Stimulated activated naive CD4-positive, alpha-beta T cell (primary cell): ENCODE results near the gene AP1S2.
A peak's percentile ranks its signal among the peaks of the same experiment; 100 is the strongest.
"Not testable (repeated sequence)": the region's sequence is repeated elsewhere in the genome, so short reads cannot be mapped to it uniquely, and the experiment has no call there.

Source experiments
- DNase-seq, 6 experiments: peaks; one replicate each; lab custom pipeline; 2025; lab: John Stamatoyannopoulos, UW

AP1S2 gene

DNA sequence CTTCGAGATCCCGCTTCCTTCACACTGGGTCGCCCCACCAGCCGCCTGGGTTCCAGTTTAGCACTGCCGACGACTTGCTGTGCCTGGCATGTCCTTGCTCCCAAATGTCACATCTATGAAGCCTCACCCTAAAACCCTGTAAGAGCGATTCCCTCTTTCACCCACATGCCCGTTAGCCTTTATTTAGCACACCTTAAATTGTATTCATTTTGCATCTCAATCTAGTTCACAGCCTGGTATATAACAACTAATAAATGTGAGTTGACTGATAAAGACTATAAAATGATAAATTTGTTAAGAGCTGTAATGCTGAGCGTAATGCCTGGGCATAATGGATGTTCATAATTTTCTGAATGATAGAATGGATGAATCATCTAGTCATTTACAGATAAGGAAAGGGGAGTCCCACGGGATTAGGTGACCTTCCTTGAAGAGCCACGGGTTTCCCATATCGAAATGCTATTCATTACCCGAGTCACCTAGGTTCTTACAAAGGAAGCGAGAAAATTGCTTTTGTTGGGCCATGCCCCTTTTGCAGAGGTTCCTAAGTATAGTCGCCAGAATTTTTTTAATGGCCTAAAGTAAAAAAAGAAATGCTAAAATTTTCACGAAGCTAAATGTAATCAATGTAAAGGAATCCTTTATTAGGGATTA lies 1.1 kb upstream of the AP1S2 start:
- DNase-seq = peak in 2 of 6 experiments; percentile 21 to 36

DNA sequence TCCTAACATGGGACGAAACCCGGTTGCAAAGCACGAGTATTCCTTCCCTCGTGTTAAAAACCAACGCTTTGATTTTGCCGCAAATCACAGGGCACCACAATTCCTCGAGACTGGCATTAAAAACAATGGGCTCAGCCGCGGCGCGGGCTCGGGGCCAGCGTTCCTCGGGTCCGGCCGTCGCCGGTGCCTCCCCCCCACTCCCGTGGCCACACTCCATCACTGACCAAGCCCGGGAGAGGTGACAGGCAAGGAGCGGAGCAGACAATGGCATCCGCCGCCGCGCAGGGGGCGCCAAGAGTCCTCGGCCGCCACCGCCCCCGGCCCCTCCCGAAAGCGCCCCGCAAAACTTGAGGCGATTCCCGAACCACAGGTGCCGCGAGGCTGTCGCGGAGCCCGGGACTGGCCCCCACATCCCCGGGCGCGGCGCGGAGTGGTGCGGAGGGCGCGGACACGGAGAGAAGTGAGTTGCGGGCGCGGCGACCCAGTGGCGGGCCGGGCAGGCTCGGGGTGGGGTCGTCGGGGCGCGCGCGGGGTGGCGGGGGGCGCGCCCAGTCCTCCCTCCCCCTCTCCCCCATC lies 445 bp downstream of the AP1S2 start:
- DNase-seq = peak in 4 of 6 experiments; percentile 12 to 77 (median 48)

DNA sequence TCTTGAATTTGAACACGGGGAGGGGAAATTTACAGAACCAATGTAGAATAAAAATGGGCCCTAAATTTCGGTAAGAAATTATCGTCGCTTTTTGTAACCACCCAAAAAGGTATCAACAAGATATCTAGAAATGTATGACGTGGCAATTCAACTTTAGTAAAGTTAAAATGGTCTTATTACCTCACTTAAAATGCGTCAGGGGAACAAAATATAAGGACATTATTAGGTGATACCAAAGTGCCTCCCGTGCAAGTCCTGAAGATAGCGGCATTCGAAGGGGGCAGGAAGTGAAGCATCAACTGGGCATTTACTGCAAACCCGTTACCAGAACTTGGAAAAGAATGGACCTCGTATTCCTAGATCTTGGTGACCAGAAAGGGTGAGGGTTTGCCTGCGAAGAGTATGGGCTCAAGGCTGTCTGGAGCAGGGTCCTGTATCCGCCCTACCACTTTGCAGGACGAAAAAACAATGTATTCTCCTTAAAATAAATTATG lies 980 bp downstream of the AP1S2 start:
- DNase-seq = no peak

DNA sequence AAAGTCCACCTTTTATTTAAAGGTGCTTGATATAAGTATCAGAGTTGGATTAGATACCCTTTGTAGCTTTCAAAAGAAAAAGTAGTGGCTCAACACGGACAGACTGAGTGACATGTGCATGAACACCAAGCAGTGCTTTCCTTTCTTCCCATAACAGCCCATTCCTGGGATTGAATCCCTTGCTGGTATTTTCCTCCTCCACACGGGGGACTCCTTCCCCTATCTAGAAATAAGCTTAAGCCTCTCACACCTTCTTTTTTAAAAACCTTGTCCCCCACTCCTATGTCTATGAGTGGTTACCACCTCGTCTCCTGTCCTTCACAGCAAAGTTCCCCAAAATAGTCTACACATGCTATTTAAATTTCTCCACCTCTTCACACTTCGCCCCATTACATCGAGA lies 5.1 kb downstream of the AP1S2 start:
- DNase-seq = no peak

DNA sequence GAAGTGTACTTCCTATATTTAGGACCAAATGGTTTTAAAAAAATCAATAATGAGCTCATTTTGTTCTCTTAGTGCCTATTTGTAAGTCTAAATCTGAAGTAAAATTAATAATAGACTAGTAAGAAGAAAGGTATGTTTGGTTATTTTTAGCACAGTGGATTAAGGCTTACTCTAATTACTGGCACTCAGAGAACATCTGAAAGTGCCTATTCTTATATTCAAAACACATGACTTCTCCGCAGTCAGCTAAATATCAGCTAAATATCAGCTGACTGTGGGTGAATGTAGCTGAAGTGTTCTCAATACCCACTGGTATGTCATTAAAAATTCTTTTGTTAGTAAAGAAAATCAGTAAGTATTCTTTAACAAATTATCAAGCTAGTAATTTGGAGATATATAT lies 6.0 kb downstream of the AP1S2 start:
- no peak for DNase-seq

DNA sequence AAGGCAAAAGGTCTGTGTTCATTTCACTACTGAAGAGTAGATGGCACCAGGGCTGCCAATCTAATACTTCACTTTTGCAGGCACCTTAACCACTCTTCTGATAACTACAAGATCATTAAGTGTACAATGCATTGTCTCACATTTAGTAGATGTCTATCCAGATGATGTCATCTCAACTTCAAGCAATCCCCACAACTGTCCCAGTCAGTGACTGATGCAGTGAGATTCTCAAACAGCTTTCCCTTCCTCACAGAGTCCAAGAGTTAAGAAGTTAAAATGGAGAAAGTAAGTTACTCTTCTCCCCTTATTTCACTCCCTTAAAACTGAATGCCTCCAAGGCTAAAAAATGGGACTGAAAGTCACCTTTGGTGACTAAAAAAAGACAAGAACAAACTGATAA lies 10.7 kb downstream of the AP1S2 start:
- no peak for DNase-seq

DNA sequence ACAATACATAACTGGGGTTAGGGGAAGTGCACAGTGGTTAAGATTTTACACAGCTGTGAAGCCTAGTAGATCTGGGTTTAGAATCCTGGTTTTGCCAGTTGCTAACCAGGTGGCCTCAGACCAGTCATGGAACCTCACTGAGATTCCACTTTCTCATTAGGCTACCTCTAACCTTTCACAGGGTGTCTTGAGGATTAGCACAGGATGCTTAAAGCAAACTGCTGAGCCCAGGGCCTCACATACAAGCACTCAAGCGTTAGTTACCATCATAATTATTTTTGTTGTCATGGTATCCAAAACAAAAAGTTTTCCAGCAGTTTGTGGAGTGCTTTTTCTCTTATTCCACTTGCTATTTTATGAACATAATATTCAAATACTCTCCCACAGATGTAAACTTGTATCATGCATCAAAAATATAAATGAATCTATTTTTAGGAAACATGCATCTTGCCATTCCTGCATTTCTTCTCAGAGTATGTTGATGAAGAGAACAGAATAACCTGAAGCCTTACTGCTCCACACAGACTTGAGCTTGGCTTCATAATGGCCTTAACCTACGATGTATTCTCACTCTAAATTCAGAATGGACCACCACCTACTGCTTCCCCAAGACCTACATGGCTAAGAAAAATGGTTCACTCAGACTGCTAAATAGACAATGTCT lies 12.6 kb downstream of the AP1S2 start:
- DNase-seq = no peak

DNA sequence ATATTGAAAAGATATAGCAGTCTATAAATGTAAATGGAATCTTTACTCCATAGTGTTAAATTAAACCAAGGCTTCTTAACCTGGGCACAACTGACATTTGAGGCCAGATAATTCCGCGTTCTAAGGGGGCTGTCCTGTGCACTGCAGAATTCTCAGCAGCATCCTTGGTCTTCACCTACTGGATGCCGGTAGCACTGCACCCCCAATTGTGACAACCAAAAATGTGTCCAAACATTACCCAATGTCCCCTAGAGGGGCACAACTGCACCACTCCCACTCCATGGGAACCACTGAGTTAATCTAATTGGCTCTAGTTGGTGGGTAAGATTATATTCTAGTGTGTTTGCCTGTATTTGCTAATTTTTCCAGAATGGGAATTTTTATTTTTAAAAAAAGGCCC lies 16.6 kb downstream of the AP1S2 start:
- DNase-seq = peak in 2 of 6 experiments; percentile 3 to 16

DNA sequence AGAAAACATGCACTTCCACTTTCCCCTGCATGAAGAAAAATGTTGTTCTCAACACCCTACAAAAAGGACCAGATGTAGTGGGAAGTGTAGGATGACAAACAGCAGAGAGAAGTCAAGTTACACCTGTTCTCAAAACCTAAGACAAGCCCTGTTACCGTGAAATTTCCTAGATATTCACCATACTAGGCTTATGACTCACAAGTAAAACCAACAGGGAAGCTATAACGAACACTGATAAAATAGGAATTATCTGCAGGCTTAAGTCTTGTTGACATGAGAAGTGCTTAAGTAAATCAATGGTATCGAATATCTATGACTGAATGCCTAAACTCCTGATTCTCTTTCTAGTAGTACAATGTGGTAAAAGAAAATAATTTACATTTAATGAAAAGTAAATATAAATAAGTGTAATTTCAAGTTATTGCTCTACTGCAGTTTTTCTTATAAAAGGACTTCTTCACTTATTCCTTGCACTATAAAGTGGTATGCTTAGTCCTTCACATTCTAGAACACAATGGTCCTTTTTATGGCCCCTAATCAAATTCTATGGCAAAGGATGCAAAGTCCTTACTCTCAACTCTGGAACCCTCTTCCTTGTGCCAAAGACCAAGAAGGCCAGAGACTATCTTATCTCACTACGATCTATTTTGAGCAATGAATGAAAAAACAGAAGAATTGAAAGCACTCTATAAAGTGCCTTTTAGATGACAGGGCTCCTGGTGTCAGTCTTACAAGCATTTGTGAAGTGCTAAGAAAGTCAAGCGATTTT lies 19.6 kb downstream of the AP1S2 start:
- no peak for DNase-seq

DNA sequence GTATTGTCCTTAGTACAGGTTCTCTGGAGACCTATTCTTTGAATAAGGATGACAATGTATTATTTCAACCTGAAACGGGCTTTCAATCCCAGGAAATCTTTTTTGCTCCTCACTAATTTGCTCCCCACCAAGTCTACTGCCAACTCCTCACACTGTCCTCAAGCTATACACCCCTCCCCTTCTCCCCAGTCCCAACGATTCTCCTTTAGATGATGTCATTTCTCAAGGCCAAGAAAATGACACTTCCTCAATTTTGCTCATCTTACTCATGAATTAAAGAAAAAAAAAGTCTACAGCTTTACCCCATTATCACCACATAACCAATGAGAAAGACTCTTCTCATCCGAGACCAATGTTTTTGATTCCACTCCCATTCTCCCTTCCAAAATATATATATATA lies 20.6 kb downstream of the AP1S2 start:
- DNase-seq = no peak

DNA sequence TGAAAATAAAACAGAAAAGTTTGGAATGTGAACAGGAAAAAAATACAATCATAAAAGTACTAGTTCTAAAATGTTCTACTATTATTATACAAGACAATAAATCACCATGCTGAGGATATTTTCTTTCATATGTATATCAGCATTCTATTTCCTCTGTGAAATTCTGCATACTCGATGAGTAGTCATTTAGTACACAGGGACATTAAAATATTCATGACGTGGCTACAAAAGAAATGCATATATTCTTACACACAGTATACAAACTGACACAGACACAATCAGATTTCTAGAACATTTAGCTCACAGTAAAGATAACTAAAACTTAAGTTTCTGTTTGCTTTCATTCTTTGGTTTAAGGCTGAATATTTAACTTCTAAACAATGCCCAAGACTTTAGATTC lies 23.3 kb downstream of the AP1S2 start:
- not testable (repeated sequence) for DNase-seq

DNA sequence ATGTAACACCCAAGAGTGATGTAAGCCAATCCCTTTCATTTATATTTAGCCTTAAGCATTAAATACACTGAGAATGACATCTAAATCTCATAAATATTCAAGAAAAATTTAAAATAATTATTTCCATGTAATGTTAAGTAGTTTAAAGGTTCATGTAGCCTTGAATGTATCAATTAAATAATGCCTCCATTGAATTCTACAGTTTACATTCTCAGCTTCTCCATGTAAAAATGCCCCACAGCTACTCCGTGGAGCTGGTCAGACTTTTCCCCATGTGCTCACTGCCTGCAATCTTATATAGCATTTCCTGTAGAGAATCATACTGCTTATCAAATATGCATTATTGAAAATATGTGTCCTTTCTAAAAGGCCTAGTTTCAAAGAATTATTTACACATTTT lies 25.4 kb downstream of the AP1S2 start:
- no peak for DNase-seq

DNA sequence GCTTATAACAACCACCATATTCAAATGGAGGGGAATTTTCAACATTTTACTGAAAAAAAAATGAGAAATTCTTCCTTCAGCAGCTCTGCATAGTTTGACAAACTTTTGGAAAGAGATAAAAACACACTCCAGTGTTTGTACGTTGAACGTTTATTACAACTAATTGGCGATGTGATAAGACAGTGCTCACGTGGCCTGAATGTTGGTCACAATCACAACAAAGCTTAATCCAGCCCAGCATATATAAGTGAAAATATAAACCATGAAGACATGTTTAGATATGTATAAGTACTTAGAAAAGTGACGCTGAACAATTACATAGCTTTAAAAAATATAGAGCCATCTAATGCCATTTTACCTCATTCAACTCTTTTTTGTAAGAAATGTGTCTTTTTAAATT lies 28.7 kb downstream of the AP1S2 start:
- no peak for DNase-seq

DNA sequence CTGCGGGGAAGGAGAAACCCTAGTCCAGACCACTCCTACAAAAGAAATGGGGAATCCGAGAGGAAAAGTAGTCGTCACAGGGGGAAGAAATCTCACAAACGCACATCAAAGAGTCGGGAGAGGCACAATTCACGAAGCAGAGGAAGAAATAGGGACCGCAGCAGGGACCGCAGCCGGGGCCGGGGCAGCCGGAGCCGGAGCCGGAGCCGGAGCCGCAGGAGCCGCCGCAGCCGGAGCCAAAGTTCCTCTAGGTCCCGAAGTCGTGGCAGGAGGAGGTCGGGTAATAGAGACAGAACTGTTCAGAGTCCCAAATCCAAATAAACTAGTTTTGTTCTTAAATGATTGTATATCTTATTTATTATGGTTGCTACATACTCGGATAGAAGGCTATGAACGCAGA lies 31.7 kb downstream of the AP1S2 start:
- DNase-seq = no peak

DNA sequence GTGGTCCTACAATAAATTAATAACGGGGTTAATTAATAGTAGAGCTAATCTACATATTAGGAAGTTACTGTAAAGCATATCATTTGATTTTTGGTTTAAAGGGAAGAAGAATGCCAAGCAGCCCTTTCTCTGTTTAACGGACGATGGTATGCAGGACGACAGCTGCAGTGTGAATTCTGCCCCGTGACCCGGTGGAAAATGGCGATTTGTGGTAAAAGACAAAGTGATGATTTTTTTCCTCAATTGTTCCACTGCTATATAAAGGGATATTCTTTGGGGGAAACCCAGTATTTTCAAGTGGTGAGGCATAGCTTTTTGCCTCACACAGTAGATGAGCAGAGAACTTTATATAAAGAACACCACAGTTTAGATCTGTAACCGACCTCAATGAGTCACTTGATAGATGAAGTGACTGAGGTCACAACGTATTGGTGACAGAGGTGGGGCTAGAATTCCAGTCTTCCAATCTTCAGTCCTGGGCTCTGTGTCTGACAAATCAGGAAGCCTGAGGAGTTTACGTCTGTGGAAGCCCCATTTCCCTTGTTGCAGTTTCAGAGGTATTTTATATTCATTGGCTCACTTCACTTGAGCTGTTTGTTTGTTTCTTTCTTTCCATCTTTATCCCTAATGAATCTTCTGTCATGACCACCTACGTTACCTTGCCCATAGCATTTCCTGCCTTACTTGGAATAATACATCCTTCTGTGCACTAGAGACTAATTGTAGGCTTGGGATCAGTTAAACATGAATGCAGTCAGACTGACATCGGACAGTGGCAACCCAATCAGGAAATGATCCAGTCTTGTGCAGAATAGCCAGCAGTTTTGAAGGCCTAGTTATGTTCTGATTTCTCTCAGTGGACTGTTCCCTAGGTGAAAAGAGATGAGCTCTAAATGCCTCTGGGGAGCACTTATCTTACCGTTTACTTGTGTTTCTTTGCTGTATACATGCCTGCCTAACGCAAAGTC lies 34.2 kb downstream of the AP1S2 start:
- no peak for DNase-seq

DNA sequence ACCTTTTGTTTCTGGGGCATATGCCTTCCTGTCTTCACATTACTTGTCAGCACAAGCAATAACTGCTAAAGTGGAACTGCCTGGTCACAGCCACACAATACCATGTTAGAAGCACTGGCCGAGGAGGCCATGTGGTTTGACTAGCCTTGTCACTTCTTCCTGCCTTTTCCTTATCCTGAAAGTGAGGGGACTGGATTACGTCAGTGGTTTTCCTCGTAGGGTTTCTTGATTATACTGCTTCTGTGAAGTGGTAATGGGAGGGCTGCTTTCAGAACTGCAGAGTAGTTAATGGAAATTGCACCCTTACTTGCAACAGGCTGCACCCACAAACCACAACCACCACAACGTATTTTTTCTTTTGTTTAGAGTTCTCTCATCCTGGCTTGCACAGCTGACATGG lies 37.7 kb downstream of the AP1S2 start:
- DNase-seq = peak in 4 of 6 experiments; percentile 1 to 32 (median 16)

DNA sequence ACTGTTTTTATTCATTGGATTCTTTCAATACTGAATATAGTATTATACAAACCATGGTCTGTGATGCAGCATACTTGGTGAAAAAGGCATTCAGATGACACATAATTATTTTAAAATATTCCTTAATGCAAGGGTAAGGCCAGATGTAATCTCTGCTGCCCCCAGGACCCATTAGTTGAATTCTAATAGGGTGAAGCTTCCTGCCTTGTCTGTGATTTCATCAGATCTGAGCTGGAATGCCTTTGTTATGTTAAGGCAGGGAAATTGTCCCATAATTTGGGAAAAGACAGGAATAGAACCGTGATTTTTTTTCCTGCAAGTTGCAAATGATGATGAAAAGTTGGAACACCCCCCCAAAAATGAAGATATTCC lies 38.2 kb downstream of the AP1S2 start:
- DNase-seq = no peak

DNA sequence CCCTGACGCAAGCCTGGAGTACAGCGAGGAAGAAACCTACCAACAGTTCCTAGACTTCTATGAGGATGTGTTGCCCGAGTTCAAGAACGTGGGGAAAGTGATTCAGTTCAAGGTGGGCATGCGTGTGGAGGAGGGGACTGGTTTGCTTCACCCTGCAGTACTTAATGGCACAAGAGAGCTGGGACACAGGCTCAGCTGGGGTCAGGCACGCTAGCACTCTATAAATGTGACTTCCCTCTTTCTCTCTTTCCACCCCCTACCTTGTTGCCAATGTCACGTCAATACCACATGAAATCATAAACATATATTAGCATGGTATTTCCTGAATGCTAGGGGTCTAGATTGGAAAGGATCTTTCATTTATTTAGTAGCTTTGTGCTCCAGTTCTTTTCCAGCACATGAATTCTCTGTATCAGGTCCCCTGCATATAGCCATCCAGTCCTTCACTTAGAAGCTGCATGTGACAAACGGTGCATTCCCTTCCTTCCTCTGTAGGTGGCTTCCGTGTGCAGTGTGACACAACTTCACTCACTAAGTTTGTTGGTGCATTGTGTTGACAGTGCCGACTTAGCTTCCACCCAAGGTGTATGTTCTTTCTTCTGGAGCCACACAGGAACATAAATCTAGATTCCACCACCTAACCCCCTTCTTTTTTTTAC lies 38.7 kb downstream of the AP1S2 start:
- peak in 2 of 6 experiments; percentile 7 to 14 for DNase-seq

DNA sequence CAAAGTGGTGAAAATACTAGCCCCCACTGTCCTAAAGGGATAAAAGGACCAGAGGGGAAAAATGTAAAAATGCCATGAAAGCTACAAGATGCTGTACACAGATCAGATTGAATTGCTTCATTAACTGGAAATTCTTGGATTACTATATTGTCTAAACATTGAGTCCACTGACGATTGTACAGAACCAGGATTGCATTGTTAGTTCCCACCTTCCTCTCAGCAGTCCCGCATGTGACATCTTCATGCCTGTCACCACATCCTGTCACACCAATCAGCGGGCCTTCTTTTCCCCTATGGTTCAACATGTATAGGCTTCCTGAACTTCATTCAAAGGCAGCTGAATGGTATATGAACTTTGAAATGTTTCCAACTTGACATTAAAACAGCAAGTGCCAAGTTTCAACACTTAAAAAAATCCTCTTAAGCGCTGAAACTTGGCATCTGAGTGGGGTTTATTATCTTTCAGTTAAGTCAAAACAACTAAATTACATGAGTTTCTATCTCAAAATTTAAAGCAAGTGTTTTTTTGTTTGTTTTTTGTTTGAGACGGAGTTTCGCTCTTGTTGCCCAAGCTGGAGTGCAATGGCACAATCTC lies 39.7 kb downstream of the AP1S2 start:
- DNase-seq = no peak

DNA sequence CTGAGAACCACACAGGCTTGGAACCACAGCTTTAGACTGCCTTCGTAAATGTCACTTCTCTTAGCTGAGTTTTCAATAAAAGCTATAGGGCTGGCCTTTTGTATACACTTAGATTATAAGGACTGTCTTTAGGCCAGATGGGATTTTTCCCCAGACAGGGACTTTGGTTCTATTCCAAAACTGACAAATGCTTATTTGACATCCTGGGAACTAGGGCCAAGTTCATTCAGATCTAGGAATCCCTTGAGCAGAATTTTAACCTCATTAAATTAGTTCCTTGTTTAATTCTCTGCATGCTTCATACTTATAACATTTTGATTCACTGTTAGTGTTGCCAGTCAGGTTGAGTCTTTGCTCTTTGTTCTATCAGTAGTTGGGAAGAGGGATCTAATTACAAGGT lies 41.2 kb downstream of the AP1S2 start:
- DNase-seq = no peak
